ENCODE measurements around the gene SRF. TPM values are rescaled to one million over a fixed set of nuclear protein-coding genes. Genes with fewer than 3 reads are reported as not detected.

The SRF gene
- total RNA-seq, 1 donor from 2014 or later, result 31.3 TPM

- TF ChIP-seq CTCF (IDR thresholded peaks at IDR 0.05; ENCODE audit: unreplicated experiment), result no peak
- DNase-seq (ENCODE audit: low spot score), result no peak
- H3K27ac Mint-ChIP-seq (ENCODE audit: unreplicated experiment), result peak overlapping the region; percentile 26
- H3K36me3 Mint-ChIP-seq (ENCODE audit: low read depth, unreplicated experiment), result peaks cover 5% of the 10 kb centered on the region
- peak overlapping the region; percentile 84 for H3K4me3 Mint-ChIP-seq (ENCODE audit: unreplicated experiment)
- no peaks in the 10 kb centered on the region for H3K9me3 Mint-ChIP-seq (ENCODE audit: unreplicated experiment)
- H3K27me3 Mint-ChIP-seq (ENCODE audit: unreplicated experiment), result peaks cover 4% of the 10 kb centered on the region
- H3K4me1 Mint-ChIP-seq (ENCODE audit: unreplicated experiment), result peaks cover 3% of the 10 kb centered on the region
These were observed 58.9 kb downstream of the SRF start for GRCh38 chr6:43229803-43230620.

- no peak overlapping the region for H3K27ac Mint-ChIP-seq (ENCODE audit: unreplicated experiment)
- no peaks in the 10 kb centered on the region for H3K36me3 Mint-ChIP-seq (ENCODE audit: low read depth, unreplicated experiment)
- H3K4me1 Mint-ChIP-seq (ENCODE audit: unreplicated experiment), result peaks cover 3% of the 10 kb centered on the region
- H3K4me3 Mint-ChIP-seq (ENCODE audit: unreplicated experiment), result no peak overlapping the region
- H3K9me3 Mint-ChIP-seq (ENCODE audit: unreplicated experiment), result no peaks in the 10 kb centered on the region
- TF ChIP-seq CTCF (IDR thresholded peaks at IDR 0.05; ENCODE audit: unreplicated experiment), result no peak
- H3K27me3 Mint-ChIP-seq (ENCODE audit: unreplicated experiment), result no peaks in the 10 kb centered on the region
- DNase-seq (ENCODE audit: low spot score), result no peak
These were observed 60.0 kb downstream of the SRF start for GRCh38 chr6:43231053-43231452.

Other genes with a start within 250 kb of the SRF start
- gene CNPY3, start 241.8 kb upstream of the SRF start, total RNA-seq (ENCODE audit: unreplicated experiment), result 106 TPM
- 0.59 TPM for gene GNMT, start 210.5 kb upstream of the SRF start, total RNA-seq (ENCODE audit: unreplicated experiment)
- gene PEX6, start 192.1 kb upstream of the SRF start, total RNA-seq (ENCODE audit: unreplicated experiment), result 26.1 TPM
- 58.0 TPM for gene PPP2R5D, start 186.7 kb upstream of the SRF start, total RNA-seq (ENCODE audit: unreplicated experiment)
- gene MEA1, start 157.3 kb upstream of the SRF start, total RNA-seq (ENCODE audit: unreplicated experiment), result 61.0 TPM
- 154 TPM for gene KLHDC3, start 157.0 kb upstream of the SRF start, total RNA-seq (ENCODE audit: unreplicated experiment)
- gene RRP36, start 149.6 kb upstream of the SRF start, total RNA-seq (ENCODE audit: unreplicated experiment), result 82.1 TPM
- gene CUL7, start 117.4 kb upstream of the SRF start, total RNA-seq (ENCODE audit: unreplicated experiment), result 42.2 TPM
- gene MRPL2, start 111.8 kb upstream of the SRF start, total RNA-seq (ENCODE audit: unreplicated experiment), result 39.7 TPM
- gene KLC4, start 111.6 kb upstream of the SRF start, total RNA-seq (ENCODE audit: unreplicated experiment), result 41.4 TPM
- gene PTK7, start 95.0 kb upstream of the SRF start, total RNA-seq (ENCODE audit: unreplicated experiment), result 208 TPM
- gene CUL9, start 10.9 kb downstream of the SRF start, total RNA-seq (ENCODE audit: unreplicated experiment), result 55.4 TPM
- 4.5 TPM for gene DNPH1, start 58.2 kb downstream of the SRF start, total RNA-seq (ENCODE audit: unreplicated experiment)
- gene TTBK1, start 72.2 kb downstream of the SRF start, total RNA-seq (ENCODE audit: unreplicated experiment), result 1.0 TPM
- gene SLC22A7, start 127.0 kb downstream of the SRF start, total RNA-seq (ENCODE audit: unreplicated experiment), result not detected
- gene CRIP3, start 137.6 kb downstream of the SRF start, total RNA-seq (ENCODE audit: unreplicated experiment), result 1.1 TPM
- gene ZNF318, start 198.4 kb downstream of the SRF start, total RNA-seq (ENCODE audit: unreplicated experiment), result 26.7 TPM

Data from endothelial cell (in vitro differentiated cells).